ENCODE measurements around the gene PRKCD.

The PRKCD gene

DNA sequence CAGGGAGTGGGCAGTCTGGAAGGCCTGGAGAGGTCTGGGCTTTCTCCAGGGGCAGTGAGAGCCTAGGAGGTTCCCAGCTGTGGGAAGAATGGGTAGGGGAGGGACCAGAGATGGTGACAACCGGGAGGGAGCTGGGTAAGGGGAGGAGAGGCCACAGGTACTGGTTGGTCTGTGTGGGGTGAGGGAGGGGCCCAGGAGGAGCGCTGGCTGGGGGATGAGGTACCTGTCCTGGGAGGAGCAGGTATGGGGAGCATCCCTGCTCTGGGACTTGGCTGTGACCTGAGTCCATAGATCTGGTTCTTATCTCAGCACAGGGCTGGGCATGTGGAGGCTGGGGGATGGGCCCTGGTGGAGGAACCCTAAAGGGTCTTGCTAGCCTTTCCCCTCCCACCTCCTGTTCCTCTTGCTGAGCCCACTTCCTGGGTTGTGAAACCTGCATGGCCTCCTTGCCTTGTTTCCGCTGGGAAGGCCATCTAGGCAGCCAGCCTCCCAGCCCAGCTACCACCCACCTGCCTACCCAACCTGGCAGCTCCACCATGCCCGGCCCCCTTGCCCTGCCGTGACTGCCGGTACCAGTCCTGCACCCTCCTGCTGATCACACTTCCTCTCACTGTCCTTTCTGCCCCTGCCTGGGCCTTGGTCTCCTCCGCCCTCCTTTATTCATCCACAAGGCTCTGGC, 11.0 kb downstream of the PRKCD start:
- DNase-seq = no peak

DNA sequence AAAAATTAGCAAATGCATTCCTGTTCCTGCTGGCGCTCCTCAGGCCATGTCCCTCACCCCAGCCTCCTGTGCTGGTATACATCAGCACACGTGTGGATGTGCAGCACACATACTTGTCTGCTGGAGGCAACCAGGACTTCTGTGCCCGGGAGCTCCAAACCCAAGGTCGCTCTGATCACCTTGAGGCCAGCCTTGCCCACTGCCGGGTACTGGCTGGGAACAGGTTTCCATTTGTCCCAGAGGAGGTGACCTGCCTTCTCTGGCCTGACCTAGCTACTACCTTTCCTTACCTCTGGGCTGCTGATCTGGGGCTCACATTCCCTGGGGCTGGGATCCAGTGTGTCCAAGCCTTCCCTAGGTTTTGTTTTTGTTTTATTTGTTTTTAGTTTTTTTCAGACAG, 12.1 kb downstream of the PRKCD start:
- no peak for DNase-seq

DNA sequence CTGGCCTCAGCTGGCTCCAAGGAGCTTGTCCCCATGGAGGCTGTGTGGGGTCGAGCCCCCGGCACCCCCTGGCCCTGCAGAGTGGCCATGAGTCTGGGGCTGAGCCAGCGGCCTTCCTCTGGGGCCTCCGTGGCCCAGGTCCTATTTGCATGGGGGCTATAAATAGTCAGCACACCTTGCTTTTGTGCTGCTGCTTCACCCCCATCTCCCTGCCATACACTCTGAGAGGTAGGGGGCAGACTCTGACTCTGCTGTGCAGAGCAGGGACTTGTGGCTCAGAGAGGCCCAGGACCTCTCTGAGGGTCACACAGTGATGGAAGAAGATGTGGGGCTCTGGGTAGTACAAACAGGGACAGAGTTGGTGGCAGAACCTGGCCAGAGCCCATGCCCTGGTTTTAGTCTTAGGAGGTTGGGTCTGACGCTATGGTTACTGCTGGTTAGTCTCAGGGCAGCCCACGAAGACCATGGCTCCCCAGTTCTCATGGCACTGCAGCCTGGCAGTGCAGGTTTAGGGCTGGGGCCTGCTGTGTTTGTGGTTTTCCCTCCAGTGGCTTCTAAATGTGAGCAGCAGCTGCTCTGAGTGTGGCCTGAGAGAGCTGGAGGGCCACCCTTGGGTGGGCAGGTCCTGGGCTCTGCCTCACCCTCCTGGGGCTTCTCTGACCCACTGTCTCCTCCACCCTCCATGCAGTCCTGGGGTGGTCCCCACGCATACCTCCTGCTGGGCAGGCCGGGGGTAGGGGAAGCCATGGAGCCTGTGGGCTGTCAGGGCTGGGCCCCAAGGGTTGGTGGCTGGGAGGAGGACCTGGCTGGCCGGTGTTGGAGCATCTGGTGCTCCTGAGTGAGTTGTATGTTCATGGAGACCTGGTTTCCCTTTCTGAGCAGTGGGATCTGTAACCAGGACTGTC, 13.6 kb downstream of the PRKCD start:
- no peak for DNase-seq

DNA sequence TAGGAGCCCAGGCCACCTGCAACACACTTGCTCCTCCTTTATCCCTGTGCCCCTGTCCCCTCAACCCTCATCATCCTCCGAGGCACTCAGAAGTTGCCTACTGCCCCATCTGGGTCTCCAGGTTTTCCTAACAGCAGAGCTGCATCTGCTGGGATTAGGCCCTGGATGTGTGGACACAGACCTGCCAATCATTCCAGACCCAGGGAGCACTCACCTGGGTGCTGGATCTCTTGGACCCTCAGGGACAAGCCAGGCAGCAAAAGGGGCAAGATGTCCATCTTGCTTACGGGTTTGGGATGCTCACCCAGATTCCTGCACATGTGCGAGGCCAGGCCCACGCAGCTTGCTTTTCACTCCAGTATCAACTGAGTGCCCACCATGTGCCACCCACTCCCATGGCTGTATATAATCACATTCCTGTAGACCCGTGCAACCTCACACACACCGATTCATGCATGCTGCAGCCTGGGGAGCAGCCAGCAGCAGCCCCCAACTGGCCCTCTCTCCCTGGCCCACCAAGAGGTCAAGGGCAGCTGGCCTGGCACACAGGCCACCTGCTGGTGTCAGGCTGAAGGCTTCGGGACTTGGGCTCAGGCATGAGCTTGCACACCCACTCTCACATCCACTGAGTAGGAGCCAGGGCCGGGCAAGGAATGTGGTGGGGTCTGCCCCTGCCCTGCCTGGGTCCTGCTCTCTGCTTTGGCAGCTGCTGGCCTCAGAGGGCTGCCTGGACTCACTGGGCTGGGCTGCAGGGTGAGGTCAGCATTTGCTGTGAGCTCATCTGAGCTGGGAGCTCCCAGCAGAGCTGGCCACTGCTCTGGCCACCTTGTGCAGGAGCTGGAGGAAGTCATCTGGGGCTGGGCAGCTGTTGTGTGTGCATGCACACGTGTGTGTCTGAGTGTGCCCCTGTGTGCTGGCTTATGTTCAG, 14.9 kb downstream of the PRKCD start:
- no peak for DNase-seq

DNA sequence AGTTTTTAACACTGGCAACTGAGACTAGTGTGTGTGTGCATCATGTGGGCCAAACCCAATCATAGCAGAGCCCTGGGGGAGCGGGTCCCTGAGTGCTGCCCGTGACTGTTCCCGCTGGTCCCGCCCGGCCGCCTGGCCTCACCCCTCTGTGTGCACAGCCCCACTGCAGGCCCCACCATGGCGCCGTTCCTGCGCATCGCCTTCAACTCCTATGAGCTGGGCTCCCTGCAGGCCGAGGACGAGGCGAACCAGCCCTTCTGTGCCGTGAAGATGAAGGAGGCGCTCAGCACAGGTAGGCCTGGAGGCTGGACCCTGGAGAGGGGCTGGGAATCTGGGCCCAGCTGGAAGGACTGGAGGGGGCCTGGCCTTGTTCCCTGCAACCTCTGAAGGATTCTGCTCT, 17.2 kb downstream of the PRKCD start:
- no peak for DNase-seq

DNA sequence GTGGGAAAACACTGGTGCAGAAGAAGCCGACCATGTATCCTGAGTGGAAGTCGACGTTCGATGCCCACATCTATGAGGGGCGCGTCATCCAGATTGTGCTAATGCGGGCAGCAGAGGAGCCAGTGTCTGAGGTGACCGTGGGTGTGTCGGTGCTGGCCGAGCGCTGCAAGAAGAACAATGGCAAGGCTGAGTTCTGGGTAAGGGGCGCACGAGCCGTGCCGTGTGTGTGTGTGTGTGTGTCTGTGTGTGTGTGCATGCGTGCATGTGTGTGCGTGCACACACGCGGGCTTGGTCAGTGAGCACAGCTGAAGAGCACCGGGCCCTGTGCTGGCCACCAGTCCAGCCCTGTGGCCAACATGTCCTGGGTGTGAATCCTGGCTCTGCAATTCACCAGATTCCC, 18.6 kb downstream of the PRKCD start:
- DNase-seq = no peak

DNA sequence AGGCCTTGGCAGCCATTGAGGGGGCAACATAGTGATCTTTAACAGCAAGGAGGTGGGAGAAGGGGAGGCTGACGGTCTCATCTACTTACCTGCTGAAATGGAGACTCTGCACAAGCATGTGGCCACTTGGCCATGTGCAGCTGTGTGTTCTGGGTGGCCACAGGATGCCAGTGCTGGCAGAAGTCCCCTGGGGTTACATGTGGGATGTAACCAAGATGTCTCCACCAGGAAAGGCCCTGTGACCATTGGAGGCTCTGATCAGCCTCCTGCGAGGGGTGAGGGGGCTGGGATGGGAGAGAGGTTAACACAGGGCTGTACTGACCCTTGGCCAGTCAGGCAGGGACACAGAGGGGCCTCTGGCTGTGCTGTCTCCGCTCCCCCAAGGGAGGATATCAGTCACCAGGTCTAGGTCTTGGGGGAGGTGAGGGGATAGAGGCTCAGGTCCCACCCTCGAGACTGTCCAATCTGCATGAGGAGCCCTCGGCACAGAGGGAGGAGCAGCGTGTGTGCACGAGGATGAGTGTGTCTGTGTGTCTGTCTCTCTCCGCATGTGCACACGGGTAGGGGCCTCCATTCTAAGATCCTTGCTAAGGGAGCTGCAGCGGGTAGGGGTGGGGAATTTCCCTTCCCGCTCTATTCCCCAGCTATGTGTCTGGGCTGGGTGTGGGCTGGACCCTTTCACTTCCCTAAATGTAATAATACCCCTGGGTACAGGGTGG, 19.5 kb downstream of the PRKCD start:
- no peak for DNase-seq

DNA sequence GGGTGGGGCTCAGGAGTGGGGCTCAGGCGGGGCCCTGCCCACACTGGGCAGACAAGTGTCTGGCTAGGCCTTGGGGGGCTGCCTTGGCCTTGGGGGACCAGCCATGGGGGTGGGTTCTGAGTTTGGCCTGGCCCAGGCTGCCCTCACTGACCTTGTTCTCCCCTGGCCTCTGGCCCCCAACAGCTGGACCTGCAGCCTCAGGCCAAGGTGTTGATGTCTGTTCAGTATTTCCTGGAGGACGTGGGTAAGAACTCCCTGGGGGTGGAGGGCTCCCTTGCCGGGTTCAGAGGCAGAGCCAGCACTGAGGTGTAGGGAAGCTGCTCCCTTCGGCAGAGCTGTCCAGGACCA, 20.0 kb downstream of the PRKCD start:
- no peak for DNase-seq

DNA sequence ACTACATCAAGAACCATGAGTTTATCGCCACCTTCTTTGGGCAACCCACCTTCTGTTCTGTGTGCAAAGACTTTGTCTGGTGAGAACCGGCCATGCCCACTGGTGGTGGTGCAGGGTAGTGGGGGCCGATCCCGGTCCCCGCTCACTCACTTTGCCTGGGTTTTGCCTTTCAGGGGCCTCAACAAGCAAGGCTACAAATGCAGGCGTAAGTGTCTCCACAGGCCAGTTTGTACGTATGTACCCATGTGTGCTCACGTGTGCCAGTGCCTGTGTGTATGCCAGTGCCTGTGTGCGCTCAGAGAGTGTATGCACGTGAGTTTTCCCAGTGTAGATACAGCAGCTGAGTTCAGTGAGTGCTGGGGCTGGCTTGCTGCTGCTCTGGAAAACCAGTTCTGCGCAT, 20.5 kb downstream of the PRKCD start:
- DNase-seq = no peak

DNA sequence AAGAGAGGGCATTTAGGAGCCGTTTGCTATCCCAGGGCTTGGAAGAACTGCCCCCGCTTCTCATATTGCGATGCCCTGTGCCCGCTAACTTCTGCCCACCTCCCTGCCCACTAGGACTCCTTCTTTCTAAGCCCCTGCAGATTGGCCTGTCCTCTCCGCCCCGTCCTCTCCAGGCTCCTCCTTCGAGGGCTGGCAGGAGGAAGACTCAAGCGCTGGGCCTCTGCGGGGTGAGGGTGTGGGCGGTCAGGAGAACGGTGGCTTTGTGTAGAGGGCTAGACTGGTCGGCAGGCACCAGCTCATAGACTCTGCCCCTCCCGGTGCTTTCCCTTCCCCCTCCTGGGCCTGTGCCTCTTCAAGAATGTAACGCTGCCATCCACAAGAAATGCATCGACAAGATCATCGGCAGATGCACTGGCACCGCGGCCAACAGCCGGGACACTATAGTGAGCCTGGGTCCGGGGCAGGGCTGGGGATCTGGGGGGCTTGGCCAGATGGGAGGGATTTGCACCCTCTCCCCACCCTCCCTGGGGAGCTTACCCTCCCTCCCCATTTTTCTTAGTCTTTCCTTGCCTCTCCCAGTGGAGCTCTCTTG, 21.9 kb downstream of the PRKCD start:
- DNase-seq = no peak

DNA sequence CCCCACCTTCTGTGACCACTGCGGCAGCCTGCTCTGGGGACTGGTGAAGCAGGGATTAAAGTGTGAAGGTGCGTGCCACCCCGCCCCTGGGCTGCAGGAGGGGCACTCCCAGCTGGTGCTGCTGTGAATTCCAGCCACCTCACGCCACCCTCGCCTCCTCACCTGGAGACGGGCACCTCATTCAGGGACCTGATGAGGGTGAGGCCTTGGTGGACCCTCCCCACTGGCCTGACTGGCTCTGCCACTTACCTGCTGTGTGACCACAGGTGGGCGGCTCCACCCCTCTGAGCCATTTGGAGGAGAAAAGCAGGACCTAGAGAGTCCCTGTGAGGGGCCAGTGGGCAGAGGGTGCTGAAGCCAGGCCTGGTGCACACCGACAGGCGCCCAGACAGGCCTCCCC, 22.5 kb downstream of the PRKCD start:
- DNase-seq = no peak

DNA sequence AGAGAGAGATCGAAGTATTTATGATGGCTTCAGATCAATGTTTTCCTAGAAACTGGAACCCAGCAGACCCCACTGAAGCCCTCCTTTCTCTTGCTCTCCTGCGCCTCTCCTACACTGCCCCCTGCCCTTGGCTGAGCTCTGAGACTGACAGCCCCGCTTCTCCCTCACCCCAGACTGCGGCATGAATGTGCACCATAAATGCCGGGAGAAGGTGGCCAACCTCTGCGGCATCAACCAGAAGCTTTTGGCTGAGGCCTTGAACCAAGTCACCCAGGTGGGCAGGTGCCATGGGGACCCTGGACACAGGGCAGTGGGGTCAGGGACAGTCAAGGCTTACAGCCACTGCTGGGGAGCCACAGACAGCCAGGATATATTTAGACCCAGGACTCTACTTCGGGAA, 23.7 kb downstream of the PRKCD start:
- DNase-seq = no peak

DNA sequence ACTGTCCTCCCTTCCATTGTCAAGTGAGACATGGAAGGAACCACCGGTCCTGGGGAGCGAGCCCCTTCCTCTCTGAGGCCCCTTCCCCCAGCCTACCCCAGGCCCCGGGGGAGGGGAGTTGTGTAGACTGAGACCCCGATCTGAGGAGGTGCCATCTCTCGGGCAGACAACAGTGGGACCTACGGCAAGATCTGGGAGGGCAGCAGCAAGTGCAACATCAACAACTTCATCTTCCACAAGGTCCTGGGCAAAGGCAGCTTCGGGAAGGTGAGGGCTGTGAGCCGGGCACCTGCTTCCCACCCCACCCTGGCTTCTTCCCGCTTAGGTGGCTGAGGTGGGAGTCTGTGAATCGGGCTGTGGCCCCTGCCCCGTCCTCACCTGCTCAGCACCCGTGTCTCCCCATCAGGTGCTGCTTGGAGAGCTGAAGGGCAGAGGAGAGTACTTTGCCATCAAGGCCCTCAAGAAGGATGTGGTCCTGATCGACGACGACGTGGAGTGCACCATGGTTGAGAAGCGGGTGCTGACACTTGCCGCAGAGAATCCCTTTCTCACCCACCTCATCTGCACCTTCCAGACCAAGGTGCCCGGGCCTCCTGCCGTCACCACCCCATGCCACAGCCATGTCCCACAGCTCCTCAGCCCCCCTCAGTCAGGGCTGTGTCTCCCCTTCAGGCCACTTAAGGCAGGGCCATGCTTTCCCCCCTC, 24.9 kb downstream of the PRKCD start:
- no peak for DNase-seq

DNA sequence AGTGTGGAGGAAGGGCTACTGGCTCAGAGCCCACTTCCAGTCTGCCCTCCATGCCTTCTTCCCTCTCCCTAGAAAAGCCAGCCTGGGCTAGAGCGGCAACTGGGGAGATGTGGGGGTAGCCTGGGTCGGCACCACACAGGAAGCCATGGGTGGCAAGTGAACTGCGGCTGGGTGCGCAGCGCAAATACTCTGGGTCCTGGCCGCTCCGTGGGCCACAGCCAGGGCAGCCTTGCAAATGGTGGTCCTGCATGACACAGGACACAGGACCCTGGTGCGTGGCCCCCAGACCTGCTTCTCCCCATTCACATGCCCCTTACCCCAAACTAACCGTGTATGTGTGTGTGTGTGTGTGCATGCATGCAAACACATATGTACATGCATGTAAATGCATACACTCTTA, 25.7 kb downstream of the PRKCD start:
- DNase-seq = no peak

DNA sequence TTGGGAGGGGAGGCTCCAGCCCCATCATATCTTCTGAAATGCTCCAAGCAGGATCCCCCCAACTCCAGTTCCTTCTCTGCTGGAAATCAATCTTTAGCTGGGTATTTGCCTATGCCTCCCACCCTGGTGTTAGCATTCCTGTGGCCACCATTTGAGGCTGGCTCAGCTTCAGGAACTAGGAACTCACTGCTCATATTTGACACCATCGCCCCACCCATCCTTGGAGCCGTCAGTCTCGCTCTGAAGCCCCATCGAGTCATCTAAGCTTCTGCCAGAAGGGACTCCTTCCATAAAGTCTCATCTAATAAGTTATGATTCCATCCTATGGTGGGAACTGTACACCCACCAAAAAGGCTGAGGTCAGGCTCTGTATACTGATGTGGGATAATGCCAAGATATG, 26.4 kb downstream of the PRKCD start:
- DNase-seq = no peak

DNA sequence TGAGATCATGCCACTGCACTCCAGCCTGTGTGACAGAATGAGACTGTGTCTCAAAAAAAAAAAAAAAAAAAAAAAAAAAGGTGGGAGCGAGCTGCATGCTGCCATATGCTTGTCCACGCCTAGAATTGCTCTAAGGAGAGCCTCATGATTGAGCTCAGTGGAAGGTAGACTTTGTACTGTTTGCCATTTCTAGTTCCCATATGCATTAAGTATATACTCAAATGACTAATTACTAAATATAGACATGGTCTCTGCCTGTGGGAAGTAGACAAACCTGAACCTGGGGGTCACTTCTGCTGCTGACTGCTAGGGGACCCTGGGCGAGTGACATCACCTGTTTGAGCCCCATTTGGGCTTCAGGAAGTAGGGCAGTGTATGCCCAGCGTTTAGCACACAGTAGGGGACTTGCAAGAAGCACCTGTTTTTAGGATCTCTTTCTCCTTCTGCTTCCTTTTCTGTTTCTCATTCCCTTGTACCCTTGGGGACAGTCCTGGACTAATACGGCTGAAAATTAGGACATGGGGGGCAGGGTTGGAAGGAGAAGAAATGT, 27.2 kb downstream of the PRKCD start:
- no peak for DNase-seq

DNA sequence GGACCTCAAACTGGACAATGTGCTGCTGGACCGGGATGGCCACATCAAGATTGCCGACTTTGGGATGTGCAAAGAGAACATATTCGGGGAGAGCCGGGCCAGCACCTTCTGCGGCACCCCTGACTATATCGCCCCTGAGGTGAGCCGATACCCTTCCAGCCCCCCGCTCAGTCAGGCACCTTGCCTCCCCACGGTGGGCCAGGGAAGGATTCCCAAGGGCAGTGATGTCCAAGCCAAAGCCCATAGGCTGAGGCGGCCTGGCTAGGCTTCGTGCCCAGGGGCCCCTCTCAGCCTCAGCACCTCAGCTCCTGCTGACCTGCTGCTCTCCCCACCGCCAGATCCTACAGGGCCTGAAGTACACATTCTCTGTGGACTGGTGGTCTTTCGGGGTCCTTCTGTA, 27.7 kb downstream of the PRKCD start:
- no peak for DNase-seq

DNA sequence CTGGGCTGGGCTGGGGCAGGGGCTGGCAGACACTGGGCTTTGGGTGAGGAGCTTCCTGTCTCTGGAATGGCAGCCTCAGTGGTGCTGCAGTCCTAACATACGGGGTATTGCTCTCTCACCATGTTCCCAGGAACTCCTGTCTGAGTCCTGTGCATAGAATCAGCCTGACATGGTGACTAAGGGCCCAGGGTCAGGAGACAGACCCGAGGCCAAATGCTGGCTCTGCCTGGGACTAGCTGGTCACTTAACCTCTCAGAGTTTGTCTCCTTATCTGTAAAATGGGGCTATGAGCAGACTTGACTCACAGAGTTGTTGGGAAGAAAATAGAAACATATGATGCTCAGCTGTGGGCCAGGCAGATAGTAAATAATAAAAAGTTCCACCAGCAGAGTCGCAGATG, 28.3 kb downstream of the PRKCD start:
- DNase-seq = no peak

DNA sequence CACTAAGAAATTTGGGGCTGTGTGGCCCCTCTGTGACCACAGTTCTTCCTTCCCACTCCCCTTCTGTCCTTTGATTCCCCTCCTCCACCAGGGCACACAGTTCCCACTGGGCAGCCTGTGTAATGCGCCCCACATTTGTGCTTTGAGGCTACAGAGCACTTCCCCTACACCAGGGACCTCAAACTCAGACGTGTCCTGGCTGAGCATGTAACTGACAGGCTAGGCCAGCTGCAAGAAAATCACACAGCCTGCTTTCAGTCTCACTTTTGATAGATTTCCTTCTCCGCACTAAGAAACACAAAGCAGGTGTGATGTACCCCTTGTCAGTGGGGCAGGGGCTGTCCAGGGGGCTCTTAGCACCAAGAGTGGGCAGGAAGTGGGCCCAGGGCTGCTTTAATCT, 29.6 kb downstream of the PRKCD start:
- DNase-seq = no peak

DNA sequence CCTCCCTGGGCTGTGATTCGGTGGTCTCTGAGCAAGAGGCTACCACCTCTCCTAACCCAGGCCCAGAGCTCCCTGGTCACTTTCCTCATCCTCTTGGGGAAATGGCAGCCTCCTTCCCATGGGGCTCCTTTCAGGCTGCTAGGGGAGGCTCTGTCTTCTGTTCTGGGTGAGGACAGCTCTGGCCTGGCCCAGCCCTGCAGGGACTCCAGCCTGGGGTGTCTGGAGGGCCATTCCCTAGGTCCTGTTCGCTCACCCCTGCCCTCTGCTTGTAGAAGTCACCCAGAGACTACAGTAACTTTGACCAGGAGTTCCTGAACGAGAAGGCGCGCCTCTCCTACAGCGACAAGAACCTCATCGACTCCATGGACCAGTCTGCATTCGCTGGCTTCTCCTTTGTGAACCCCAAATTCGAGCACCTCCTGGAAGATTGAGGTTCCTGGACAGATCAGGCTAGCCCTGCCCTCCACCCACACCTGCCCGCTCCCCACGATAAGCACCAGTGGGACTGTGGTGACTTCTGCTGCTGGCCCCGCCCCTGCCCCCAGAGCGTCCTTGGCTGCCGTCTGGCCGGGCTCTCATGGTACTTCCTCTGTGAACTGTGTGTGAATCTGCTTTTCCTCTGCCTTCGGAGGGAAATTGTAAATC, 30.9 kb downstream of the PRKCD start:
- no peak for DNase-seq

DNA sequence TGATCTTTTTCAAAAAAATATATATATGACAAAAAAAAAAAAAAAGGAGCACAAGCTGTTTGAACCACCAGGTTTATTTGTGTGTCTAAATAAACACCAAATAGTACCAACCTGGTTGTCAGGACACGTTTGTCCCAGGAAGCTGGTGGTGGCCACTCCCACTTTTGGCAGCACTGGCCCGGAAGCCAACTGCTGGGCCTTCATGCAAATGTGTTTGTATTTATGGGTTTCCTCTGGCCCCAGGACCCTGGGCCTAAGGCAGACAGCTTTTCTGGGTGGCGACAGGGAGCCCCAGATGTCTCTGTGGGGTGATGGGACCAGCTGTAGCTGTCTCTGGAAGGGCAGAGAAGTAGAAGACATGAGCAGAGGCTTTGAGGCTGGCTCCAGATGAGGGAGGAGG, 31.6 kb downstream of the PRKCD start:
- DNase-seq = no peak

Data from stimulated activated CD4-positive, alpha-beta T cell treated with anti-CD3 and anti-CD28 coated beads, Interleukin-4, amount 100 ng/mL, for 24 hours (primary cell).